Endothelial cell (in vitro differentiated cells): ENCODE measurements around the gene ITLN1. TPM values are rescaled to one million over a fixed set of nuclear protein-coding genes. Genes with fewer than 3 reads are reported as not detected.
A peak's percentile ranks its signal among the peaks of the same experiment; 100 is the strongest.

ENCODE experiments used
- DNase-seq: peaks from one replicate; pipeline ENCODE4 v3.0.0; 2021; ENCODE audit warnings: low spot score
- H3K27ac Mint-ChIP-seq: one replicate; pipeline ENCODE4 v1.8.0; 2021; ENCODE audit warnings: mixed read lengths, inconsistent platforms; ENCODE audit not compliant: unreplicated experiment
- H3K27me3 Mint-ChIP-seq: one replicate; pipeline ENCODE4 v1.8.0; 2021; ENCODE audit warnings: mild to moderate bottlenecking, moderate library complexity, mixed read lengths, inconsistent platforms; ENCODE audit not compliant: unreplicated experiment
- H3K36me3 Mint-ChIP-seq: one replicate; pipeline ENCODE4 v1.8.0; 2021; ENCODE audit warnings: mild to moderate bottlenecking, low read depth, mixed read lengths, inconsistent platforms; ENCODE audit not compliant: unreplicated experiment
- H3K4me1 Mint-ChIP-seq: one replicate; pipeline ENCODE4 v1.8.0; 2021; ENCODE audit warnings: mild to moderate bottlenecking, mixed read lengths, inconsistent platforms; ENCODE audit not compliant: unreplicated experiment
- H3K4me3 Mint-ChIP-seq: one replicate; pipeline ENCODE4 v1.8.0; 2021; ENCODE audit warnings: mild to moderate bottlenecking, mixed read lengths, inconsistent platforms; ENCODE audit not compliant: unreplicated experiment
- H3K9me3 Mint-ChIP-seq: one replicate; pipeline ENCODE4 v1.8.0; 2021; ENCODE audit warnings: mixed read lengths, inconsistent platforms; ENCODE audit not compliant: unreplicated experiment
- CTCF ChIP-seq: fragments of 200-600 bp; sonication (generic); IDR thresholded peaks from one replicate; pipeline ENCODE4 v1.5.0; 2021; ENCODE audit warnings: antibody characterized with exemption; ENCODE audit not compliant: unreplicated experiment
- total RNA-seq: library from RNA; stranded (reverse); fragmentation: NEBNext Ultra II Directional; extraction: Animal tissue kit (Norgen Biotek cat#: 25700); gene quantifications from one replicate; pipeline ENCODE4 v1.2.1, GENCODE V29; 2021; ENCODE audit not compliant: unreplicated experiment

Gene ITLN1
- total RNA-seq, 1 donor from 2014 or later, result not detected

GRCh38 chr1:160830321-160831153 is 54.4 kb downstream of the ITLN1 start:
- H3K9me3 Mint-ChIP-seq, result no peaks in the 10 kb centered on the region
- peak; percentile 89 for DNase-seq
- peaks cover 17% of the 10 kb centered on the region for H3K4me1 Mint-ChIP-seq
- no peak overlapping the region for H3K27ac Mint-ChIP-seq
- TF ChIP-seq CTCF, result peak; percentile 90
- no peak overlapping the region for H3K4me3 Mint-ChIP-seq
- H3K27me3 Mint-ChIP-seq, result peaks cover 5% of the 10 kb centered on the region
- no peaks in the 10 kb centered on the region for H3K36me3 Mint-ChIP-seq

GRCh38 chr1:160829766-160830165 is 55.2 kb downstream of the ITLN1 start:
- peaks cover 5% of the 10 kb centered on the region for H3K27me3 Mint-ChIP-seq
- no peak for DNase-seq
- no peak overlapping the region for H3K4me3 Mint-ChIP-seq
- TF ChIP-seq CTCF, result no peak
- H3K9me3 Mint-ChIP-seq, result no peaks in the 10 kb centered on the region
- peaks cover 12% of the 10 kb centered on the region for H3K4me1 Mint-ChIP-seq
- H3K36me3 Mint-ChIP-seq, result no peaks in the 10 kb centered on the region
- H3K27ac Mint-ChIP-seq, result no peak overlapping the region

GRCh38 chr1:160827418-160827817 is 57.6 kb downstream of the ITLN1 start:
- no peaks in the 10 kb centered on the region for H3K9me3 Mint-ChIP-seq

GRCh38 chr1:160826546-160826945 is 58.4 kb downstream of the ITLN1 start:
- no peak for TF ChIP-seq CTCF
- H3K27ac Mint-ChIP-seq, result no peak overlapping the region
- H3K4me1 Mint-ChIP-seq, result peaks cover 9% of the 10 kb centered on the region
- no peaks in the 10 kb centered on the region for H3K36me3 Mint-ChIP-seq
- H3K4me3 Mint-ChIP-seq, result no peak overlapping the region
- DNase-seq, result no peak
- H3K27me3 Mint-ChIP-seq, result peaks cover 6% of the 10 kb centered on the region
- no peaks in the 10 kb centered on the region for H3K9me3 Mint-ChIP-seq

More at GRCh38 chr1:160827418-160827817, 57.6 kb downstream of the ITLN1 start:
- no peak for DNase-seq
- H3K36me3 Mint-ChIP-seq, result no peaks in the 10 kb centered on the region
- no peak overlapping the region for H3K4me3 Mint-ChIP-seq
- H3K27me3 Mint-ChIP-seq, result peaks cover 4% of the 10 kb centered on the region
- peaks cover 9% of the 10 kb centered on the region for H3K4me1 Mint-ChIP-seq
- no peak for TF ChIP-seq CTCF
- H3K27ac Mint-ChIP-seq, result no peak overlapping the region

Other genes starting within 250 kb of the ITLN1 start
- gene SLAMF1, start 238.1 kb downstream of the ITLN1 start, total RNA-seq, result not detected
- not detected for gene CD48, start 173.4 kb downstream of the ITLN1 start, total RNA-seq
- gene SLAMF7, start 145.9 kb downstream of the ITLN1 start, total RNA-seq, result 0.56 TPM
- not detected for gene LY9, start 89.0 kb downstream of the ITLN1 start, total RNA-seq
- 0.31 TPM for gene CD244, start 22.3 kb downstream of the ITLN1 start, total RNA-seq
- 118 TPM for gene ITLN2, start 69.6 kb upstream of the ITLN1 start, total RNA-seq
- gene F11R, start 136.0 kb upstream of the ITLN1 start, total RNA-seq, result 361 TPM
- gene TSTD1, start 153.8 kb upstream of the ITLN1 start, total RNA-seq, result 14.2 TPM
- gene USF1, start 160.8 kb upstream of the ITLN1 start, total RNA-seq, result 121 TPM
- gene ARHGAP30, start 184.7 kb upstream of the ITLN1 start, total RNA-seq, result 0.23 TPM
- 0.13 TPM for gene NECTIN4, start 204.4 kb upstream of the ITLN1 start, total RNA-seq
- 7.3 TPM for gene KLHDC9, start 213.2 kb upstream of the ITLN1 start, total RNA-seq
- 73.8 TPM for gene PFDN2, start 232.9 kb upstream of the ITLN1 start, total RNA-seq
- 20.5 TPM for gene NIT1, start 232.9 kb upstream of the ITLN1 start, total RNA-seq
- gene DEDD, start 247.5 kb upstream of the ITLN1 start, total RNA-seq, result 133 TPM